GM21529 (cell line): ENCODE measurements around the gene RFWD3.

Experiments used
- ATAC-seq: cut with Tn5 transposase; IDR thresholded peaks from one replicate; pipeline ENCODE4 v1.9.1; 2021; ENCODE audit not compliant: unreplicated experiment

The RFWD3 gene

GRCh38 chr16:74623214-74623838, 43.4 kb downstream of the RFWD3 start:
- ATAC-seq = no peak

- ATAC-seq = no peak
Observed at GRCh38 chr16:74622005-74622404, 44.7 kb downstream of the RFWD3 start.

- no peak for ATAC-seq
Observed at GRCh38 chr16:74617206-74617788, 49.4 kb downstream of the RFWD3 start.

GRCh38 chr16:74611721-74612120, 55.0 kb downstream of the RFWD3 start:
- no peak for ATAC-seq

- ATAC-seq = no peak
Observed at GRCh38 chr16:74608944-74609343, 57.7 kb downstream of the RFWD3 start.

- ATAC-seq = no peak
Observed at GRCh38 chr16:74608381-74608780, 58.3 kb downstream of the RFWD3 start.

GRCh38 chr16:74607962-74608356, 58.7 kb downstream of the RFWD3 start:
- ATAC-seq = no peak

GRCh38 chr16:74607310-74607961, 59.2 kb downstream of the RFWD3 start:
- peak; percentile 26 for ATAC-seq

- peak; percentile 96 for ATAC-seq
Observed at GRCh38 chr16:74606521-74607309, 60.0 kb downstream of the RFWD3 start, which contains the start of gene GLG1. TSS of gene GLG1 (minus strand) at chr16:74607114. CDS start at chr16:74607094, 20 bp downstream.

GRCh38 chr16:74605746-74606520, 60.7 kb downstream of the RFWD3 start:
- no peak for ATAC-seq

GRCh38 chr16:74605332-74605731, 61.3 kb downstream of the RFWD3 start:
- ATAC-seq = no peak

GRCh38 chr16:74603848-74604247, 62.8 kb downstream of the RFWD3 start:
- ATAC-seq = no peak

GRCh38 chr16:74601126-74601871, 65.4 kb downstream of the RFWD3 start:
- ATAC-seq = peak; percentile 76

- ATAC-seq = no peak
Observed at GRCh38 chr16:74596586-74596985, 70.1 kb downstream of the RFWD3 start.

- ATAC-seq = no peak
Observed at GRCh38 chr16:74592847-74593246, 73.8 kb downstream of the RFWD3 start.

GRCh38 chr16:74591876-74592650, 74.6 kb downstream of the RFWD3 start:
- no peak for ATAC-seq

- no peak for ATAC-seq
Observed at GRCh38 chr16:74586948-74587347, 79.7 kb downstream of the RFWD3 start.

GRCh38 chr16:74585846-74586443, 80.7 kb downstream of the RFWD3 start:
- ATAC-seq = no peak
